Measurements from ENCODE around the gene MEI1. TPM values are rescaled to one million over a fixed set of nuclear protein-coding genes. Genes with fewer than 3 reads are reported as not detected.

The MEI1 gene
- total and polyA plus RNA-seq, 9 of the 15 experiments (the other 6 are each of a cell fraction or from before 2014, with no cell fraction given): 0.08 to 0.68 (median 0.18) TPM; not detected in 2

- H3K9me3 ChIP-seq (replicated peaks; ENCODE audit: control insufficient read depth, insufficient read depth, low read depth, low read length): no peaks in the 10 kb centered on the region
- ChIA-PET CTCF (ENCODE audit: low intra/inter-chr PET ratio) (no interaction called here), POLR2A (interaction anchor here (0.6 to 2.0 kb wide), 3 partner anchors 9 to 56 kb away, joined by 3 to 11 read pairs (median 4); no protein-coding TSS in a partner anchor)
- H3K27ac ChIP-seq (ENCODE audit: extremely low read depth, low read depth, low read length): peak overlapping the region; percentile 91
- DNase-seq (ENCODE audit: extremely low read depth in 1 of 4, low spot score in 3 of 4) (peak; percentile 85 to 94 (median 90)), ATAC-seq (peak; percentile 94), FAIRE-seq (peak; percentile 96)
- H3K4me3 ChIP-seq: peak overlapping the region; percentile 65
- WGBS (ENCODE audit: insufficient coverage, low coverage, missing lambda C conversion rate): under 1% methylated on average over 37 of the region's 50 CpGs
- peaks cover 40% of the 10 kb centered on the region for H3K36me3 ChIP-seq (ENCODE audit: control insufficient read depth, insufficient read depth, low read length)
- H3K9me1 ChIP-seq (ENCODE audit: control insufficient read depth, insufficient read depth, low read length): no peaks in the 10 kb centered on the region
- TSS peak; percentile 47 for BruUV-seq (replicated peaks)
- H3K79me2 ChIP-seq (ENCODE audit: control insufficient read depth, insufficient read depth, low read length): peaks cover 97% of the 10 kb centered on the region
- intact Hi-C loops (cut with micrococcal nuclease) (no loop called here), in situ Hi-C loops (cut with MboI) (no loop called here)
- H3K9ac ChIP-seq (ENCODE audit: insufficient read depth in 1 of 2, low read depth in 2 of 2, low read length in 2 of 2): peak overlapping the region; percentile 94 to 95
- H3K27me3 ChIP-seq (ENCODE audit: control insufficient read depth in 2 of 2, insufficient read depth in 2 of 2, low read length in 2 of 2): no peaks in the 10 kb centered on the region
- peaks cover 17% of the 10 kb centered on the region for H4K20me1 ChIP-seq (replicated peaks; ENCODE audit: control insufficient read depth, insufficient read depth, low read length)
- H2AFZ ChIP-seq (ENCODE audit: low read depth, low read length): peak overlapping the region; percentile 71
- peak overlapping the region; percentile 96 for H3K4me2 ChIP-seq (ENCODE audit: insufficient read depth, low read length)
- H3K4me1 ChIP-seq (replicated peaks in 1 of 2; ENCODE audit: control insufficient read depth in 2 of 2, insufficient read depth in 2 of 2, low read length in 2 of 2): peaks cover 0 to 13% of the 10 kb centered on the region in 2 experiments; a peak in 2 of 5 replicates
- TF ChIP-seq HOMEZ (CRISPR knock-in tag; IDR thresholded peaks at IDR 0.05) (no peak), NRF1 (conservative IDR thresholded peaks at IDR 0.05 in 1 of 2, IDR thresholded peaks at IDR 0.05 in 1 of 2) (peak in 1 of 2 experiments; percentile 38; a peak in 2 of 4 replicates), KLF13 (tag; IDR thresholded peaks at IDR 0.05; ENCODE audit: borderline replicate concordance, low read depth) (no peak), MXI1 (IDR thresholded peaks at IDR 0.05; ENCODE audit: low read depth, low read length) (peak; percentile 55), BHLHE40 (IDR thresholded peaks at IDR 0.05; ENCODE audit: low read length) (peak; percentile 38; the same call in 1 of the 2 replicates), TAF15 (IDR thresholded peaks at IDR 0.05; ENCODE audit: low read depth, low read length) (no peak), BMI1 (IDR thresholded peaks at IDR 0.05; ENCODE audit: low read length) (no peak), RBFOX2 (IDR thresholded peaks at IDR 0.05; ENCODE audit: low read depth, low read length) (peak; percentile 86), CXXC5 (CRISPR knock-in tag; IDR thresholded peaks at IDR 0.05) (peak; percentile 79), PHF8 (IDR thresholded peaks at IDR 0.05; ENCODE audit: borderline replicate concordance, low read length) (peak; percentile 56; the same call in 1 of the 2 replicates), MAX (CRISPR knock-in tag; IDR thresholded peaks at IDR 0.05) (peak; percentile 75), NFIC (IDR thresholded peaks at IDR 0.05) (0 out of 2 replicates have a peak, but pooled peaks have one; percentile 21), TFAP4 (CRISPR knock-in tag; IDR thresholded peaks at IDR 0.05; ENCODE audit: borderline replicate concordance) (peak; percentile 53; the same call in 1 of the 2 replicates), NR2C2 (CRISPR knock-in tag; IDR thresholded peaks at IDR 0.05) (no peak), NR2C2 (tag; IDR thresholded peaks at IDR 0.05) (peak; percentile 25; the same call in 1 of the 2 replicates), STAG1 (CRISPR knock-in tag; IDR thresholded peaks at IDR 0.05; ENCODE audit: borderline replicate concordance) (peak; percentile 17; the same call in 1 of the 2 replicates), ZFX (CRISPR knock-in tag; IDR thresholded peaks at IDR 0.05) (peak; percentile 45; the same call in 1 of the 2 replicates), POLR2B (IDR thresholded peaks at IDR 0.05; ENCODE audit: low read depth, partially characterized antibody) (peak; percentile 70), MAZ (CRISPR knock-in tag; conservative IDR thresholded peaks at IDR 0.05 in 1 of 2, IDR thresholded peaks at IDR 0.05 in 1 of 2) (0 out of 4 replicates have a peak, but pooled peaks of 1 of the 2 experiments have one; percentile 35)
Observed at GRCh38 chr22:41682033-41682807, 17.1 kb upstream of the MEI1 start.

Data from K562 (cell line).